HepG2 (cell line): ENCODE data around the gene P3H3.

Experiments used
- NCOA5 ChIP-seq: sonication (generic); formaldehyde crosslinking; IDR thresholded peaks from 2 replicates; pipeline ENCODE4 v1.4.0; 2020; ENCODE audit warnings: missing genetic modification reagents
- RARG ChIP-seq: sonication (generic); formaldehyde crosslinking; IDR thresholded peaks from 2 replicates; pipeline ENCODE4 v1.4.0; 2020; ENCODE audit warnings: low read depth, mild to moderate bottlenecking, missing genetic modification reagents

DNA sequence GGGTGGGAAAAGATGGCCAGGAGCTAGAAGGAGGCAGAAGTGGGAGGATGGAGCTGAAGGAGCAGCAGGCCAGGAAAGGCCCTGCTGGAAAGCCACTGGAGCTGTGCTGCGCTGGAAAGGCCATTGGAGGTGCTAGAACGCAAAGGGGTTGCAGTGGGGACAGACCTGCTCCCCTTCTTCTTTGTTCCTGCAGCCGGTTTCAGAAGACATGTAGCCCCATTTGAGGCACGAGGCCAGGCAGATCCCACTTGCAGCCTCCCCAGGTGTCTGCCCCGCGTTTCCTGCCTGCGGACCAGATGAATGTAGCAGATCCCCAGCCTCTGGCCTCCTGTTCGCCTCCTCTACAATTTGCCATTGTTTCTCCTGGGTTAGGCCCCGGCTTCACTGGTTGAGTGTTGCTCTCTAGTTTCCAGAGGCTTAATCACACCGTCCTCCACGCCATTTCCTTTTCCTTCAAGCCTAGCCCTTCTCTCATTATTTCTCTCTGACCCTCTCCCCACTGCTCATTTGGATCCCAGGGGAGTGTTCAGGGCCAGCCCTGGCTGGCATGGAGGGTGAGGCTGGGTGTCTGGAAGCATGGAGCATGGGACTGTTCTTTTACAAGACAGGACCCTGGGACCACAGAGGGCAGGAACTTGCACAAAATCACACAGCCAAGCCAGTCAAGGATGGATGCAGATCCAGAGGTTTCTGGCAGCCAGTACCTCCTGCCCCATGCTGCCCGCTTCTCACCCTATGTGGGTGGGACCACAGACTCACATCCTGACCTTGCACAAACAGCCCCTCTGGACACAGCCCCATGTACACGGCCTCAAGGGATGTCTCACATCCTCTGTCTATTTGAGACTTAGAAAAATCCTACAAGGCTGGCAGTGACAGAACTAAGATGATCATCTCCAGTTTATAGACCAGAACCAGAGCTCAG, 8.8 kb upstream of the P3H3 start:
- TF ChIP-seq NCOA5 (CRISPR knock-in tag) (no peak), RARG (CRISPR knock-in tag) (no peak)
